Endothelial cell of umbilical vein (primary cell): ENCODE results near the gene KLF5. TPM values are rescaled to one million over a fixed set of nuclear protein-coding genes. Genes with fewer than 3 reads are reported as not detected.

Source experiments
- BruUV-seq: library from RNA; stranded (reverse); fragments of 400-500 nt; replicated peaks from 2 replicates; lab custom pipeline; 2021; lab: Mats Ljungman, UMichigan
- CTCF ChIA-PET: fragments of 300-600, 350-600 bp; sonication (Branson Sonifier 250); formaldehyde crosslinking; loops from one replicate; lab custom pipeline; 2021; ENCODE audit warnings: antibody characterized with exemption, inconsistent platforms; lab: Charles Lee
- POLR2A ChIA-PET: fragments of 300-600, 350-600 bp; sonication (Branson Sonifier 250); formaldehyde crosslinking; loops from one replicate; lab custom pipeline; 2021; ENCODE audit warnings: antibody characterized with exemption, inconsistent platforms; lab: Charles Lee
- DNase-seq: peaks from one replicate; pipeline ENCODE4 v3.0.0-alpha.2; 2011; ENCODE audit warnings: low read depth, low spot score
- FAIRE-seq: peaks from 2 replicates; lab custom pipeline; 2011; peaks lifted over from hg19 to GRCh38; lab: Jason Lieb, UNC
- H2AFZ ChIP-seq: 2 replicates; pipeline ENCODE4 v1.6.0; 2012; ENCODE audit warnings: low read depth, low read length, control low read depth, inconsistent platforms
- H3K27ac ChIP-seq: 2 replicates; pipeline ENCODE4 v1.5.1; 2011; ENCODE audit warnings: low read depth, mild to moderate bottlenecking, control low read depth, low read length, moderate library complexity; ENCODE audit not compliant: insufficient read depth
- H3K27me3 ChIP-seq, 2 experiments: 2 replicates each; pipeline versions ENCODE4 v1.6.0 to v1.6.1; 2011; ENCODE audit warnings: low read length in 2 of 2, mixed read lengths in 1 of 2; ENCODE audit not compliant: control insufficient read depth in 2 of 2, insufficient read depth in 2 of 2
- H3K36me3 ChIP-seq, 2 experiments: 2 replicates in 1 of 2; 3 replicates in 1 of 2; pipeline ENCODE4 v1.5.1; 2011; ENCODE audit warnings: low read length in 2 of 2, mild to moderate bottlenecking in 1 of 2, moderate library complexity in 1 of 2; ENCODE audit not compliant: control insufficient read depth in 2 of 2, insufficient read depth in 2 of 2; ENCODE audit errors: extremely low read depth in 1 of 2
- H3K4me1 ChIP-seq: 3 replicates; pipeline ENCODE4 v1.5.1; 2011; ENCODE audit warnings: mild to moderate bottlenecking, low read length; ENCODE audit not compliant: control insufficient read depth, insufficient read depth; ENCODE audit errors: extremely low read depth
- H3K4me2 ChIP-seq: 2 replicates; pipeline ENCODE4 v1.6.1; 2011; ENCODE audit warnings: low read length, control low read depth, mixed read lengths; ENCODE audit not compliant: insufficient read depth
- H3K4me3 ChIP-seq, 3 experiments: fragments of 200-600 bp in 1 of 3; sonication (generic), shearing (Covaris generic) in 1 of 3; replicated peaks in 1 of 3; 2 replicates each; pipeline ENCODE4 v1.5.1; 2011 to 2016; ENCODE audit warnings: control low read depth in 3 of 3, low read length in 3 of 3, mild to moderate bottlenecking in 2 of 3, inconsistent platforms in 1 of 3, low read depth in 1 of 3, moderate library complexity in 1 of 3; ENCODE audit not compliant: insufficient read depth in 1 of 3
- H3K79me2 ChIP-seq: 2 replicates; pipeline ENCODE4 v1.6.0; 2012; ENCODE audit warnings: low read length, inconsistent platforms; ENCODE audit not compliant: control insufficient read depth, insufficient read depth
- H3K9ac ChIP-seq: replicated peaks from 2 replicates; pipeline ENCODE3; 2011; ENCODE audit warnings: low read length, control low read depth; ENCODE audit not compliant: insufficient read depth; ENCODE audit errors: extremely low read depth
- H3K9me1 ChIP-seq: replicated peaks from 3 replicates; pipeline ENCODE4 v1.6.0; 2011; ENCODE audit warnings: mild to moderate bottlenecking, low read length; ENCODE audit not compliant: control insufficient read depth, insufficient read depth; ENCODE audit errors: extremely low read depth
- H3K9me3 ChIP-seq: replicated peaks from 2 replicates; pipeline ENCODE4 v1.5.1; 2012; ENCODE audit warnings: low read length, inconsistent platforms; ENCODE audit not compliant: control insufficient read depth, insufficient read depth
- H4K20me1 ChIP-seq: replicated peaks from 2 replicates; pipeline ENCODE3; 2011; ENCODE audit warnings: mild to moderate bottlenecking, low read length; ENCODE audit not compliant: control insufficient read depth, insufficient read depth; ENCODE audit errors: extremely low read depth
- CTCF ChIP-seq, 2 donors: IDR thresholded peaks; 1 replicate in 1 of 2; 2 replicates in 1 of 2; pipeline ENCODE4 v1.5.1; 2011; ENCODE audit warnings: low read length in 2 of 2, mild to moderate bottlenecking in 2 of 2, moderate library complexity in 2 of 2, control low read depth in 1 of 2, inconsistent platforms in 1 of 2, low read depth in 1 of 2; ENCODE audit not compliant: insufficient read depth in 1 of 2; ENCODE audit errors: extremely low read depth in 1 of 2
- EZH2 ChIP-seq: IDR thresholded peaks from 2 replicates; pipeline ENCODE4 v1.6.1; 2012; ENCODE audit warnings: borderline replicate concordance, low read depth, mild to moderate bottlenecking, moderate library complexity, low read length, inconsistent platforms; ENCODE audit not compliant: severe bottlenecking
- FOS ChIP-seq: IDR thresholded peaks from 2 replicates; pipeline ENCODE4 v1.6.1; 2011; ENCODE audit warnings: mild to moderate bottlenecking, low read length, moderate library complexity, borderline replicate concordance; ENCODE audit not compliant: insufficient read depth
- GATA2 ChIP-seq: IDR thresholded peaks from 2 replicates; pipeline ENCODE4 v1.7.0; 2011; ENCODE audit warnings: low read depth, mild to moderate bottlenecking, moderate library complexity, mixed read lengths, low read length; ENCODE audit not compliant: insufficient read length, insufficient read depth
- JUN ChIP-seq: IDR thresholded peaks from 2 replicates; pipeline ENCODE4 v1.6.1; 2011; ENCODE audit warnings: borderline replicate concordance, low read depth; ENCODE audit not compliant: insufficient read length, insufficient read depth
- MAX ChIP-seq: IDR thresholded peaks from 2 replicates; pipeline ENCODE4 v1.6.1; 2011; ENCODE audit not compliant: insufficient read depth, insufficient read length
- MYC ChIP-seq: IDR thresholded peaks from one replicate; pipeline ENCODE4 v1.6.1; 2011; ENCODE audit warnings: mild to moderate bottlenecking, low read depth, low read length
- POLR2A ChIP-seq: IDR thresholded peaks from 2 replicates; pipeline ENCODE4 v1.6.1; 2012; ENCODE audit warnings: low read depth, mild to moderate bottlenecking, control low read depth, low read length
- POLR2AphosphoS5 ChIP-seq: IDR thresholded peaks from 2 replicates; pipeline ENCODE4 v1.6.1; 2012; ENCODE audit warnings: low read depth, mild to moderate bottlenecking, control low read depth, low read length, moderate library complexity; ENCODE audit not compliant: insufficient read depth
- dilution Hi-C: fragments of 300-500 bp; cut with MboI; formaldehyde crosslinking; loops from one replicate; pipeline ENCODE4 v1.15.0; 2019; ENCODE audit warnings: low sequenced_read_pairs; ENCODE audit not compliant: extremely low pct_ligation_motif_present
- intact Hi-C: fragments of 100-400 bp; cut with micrococcal nuclease; formaldehyde crosslinking; loops from one replicate; pipeline ENCODE4 v1.10.0; 2022
- polyA plus RNA-seq, 4 experiments: library from polyadenylated mRNA; depleted of rRNA in 3 of 4; stranded (reverse) in 3 of 4; unstranded in 1 of 4; fragments of >200 nt; gene quantifications; 2 replicates each; pipeline versions ENCODE4 v1.2.1 to v1.2.3, GENCODE V29; 2011 to 2012; ENCODE audit warnings: missing spikeins in 1 of 4
- total RNA-seq: library from RNA; stranded (reverse); gene quantifications from 2 replicates; pipeline ENCODE4 v1.2.3, GENCODE V29; 2021

Gene KLF5
- total and polyA plus RNA-seq, 2 donors (not counting 3 experiments of a cell fraction or from before 2014, with no cell fraction given) = 1.7 to 4.0 TPM

- Histone ChIP-seq H3K4me3 (no peak overlapping the region), H4K20me1 (no peaks in the 10 kb centered on the region), H3K36me3 (no peaks in the 10 kb centered on the region), H2AFZ (no peak overlapping the region), H3K79me2 (no peaks in the 10 kb centered on the region), H3K9me3 (no peaks in the 10 kb centered on the region), H3K27me3 (no peaks in the 10 kb centered on the region), H3K27ac (no peak overlapping the region), H3K4me1 (no peaks in the 10 kb centered on the region), H3K9ac (no peak overlapping the region), H3K4me2 (no peak overlapping the region), H3K9me1 (no peaks in the 10 kb centered on the region)
- dilution Hi-C loops = no loop called here
- intact Hi-C loops = no loop called here
- TF ChIP-seq GATA2 (no peak), POLR2A (no peak), CTCF (IDR thresholded peaks at IDR 0.05; ENCODE audit: extremely low read depth in 1 of 2, insufficient read depth in 1 of 2, low read depth in 1 of 2, low read length in 2 of 2) (no peak), EZH2 (no peak), POLR2AphosphoS5 (no peak), JUN (no peak), MYC (no peak), MAX (no peak), FOS (no peak)
- ChIA-PET POLR2A (interaction anchor here (0.6 kb wide), 1 partner anchor 9 kb away, joined by 12 read pairs; no protein-coding TSS in a partner anchor), CTCF (interaction anchor here (0.6 kb wide), 1 partner anchor 7 kb away, joined by 3 read pairs; no protein-coding TSS in a partner anchor)
- no peak for DNase-seq
- no TSS peak for BruUV-seq
- no peak for FAIRE-seq
These were observed 10.5 kb downstream of the KLF5 start for GRCh38 chr13:73069206-73069805.
